Smooth muscle cell (in vitro differentiated cells): ENCODE measurements around the gene E2F3. TPM values are rescaled to one million over a fixed set of nuclear protein-coding genes. Genes with fewer than 3 reads are reported as not detected.
A peak's percentile ranks its signal among the peaks of the same experiment; 100 is the strongest.
"Not testable (repeated sequence)": the region's sequence is repeated elsewhere in the genome, so short reads cannot be mapped to it uniquely, and the experiment has no call there.

Experiments
- DNase-seq: peaks from one replicate; lab custom pipeline; 2025; ENCODE audit not compliant: unreplicated experiment; lab: John Stamatoyannopoulos, UW
- H2AFZ ChIP-seq: fragments of 200-600 bp; sonication (generic); 2 replicates; pipeline ENCODE4 v1.6.0; 2016; ENCODE audit warnings: antibody characterized with exemption, low read depth, mild to moderate bottlenecking
- H3F3A ChIP-seq: fragments of 200-600 bp; sonication (generic); 2 replicates; pipeline ENCODE4 v1.6.0; 2017; ENCODE audit warnings: antibody characterized with exemption, low read depth
- H3K27ac ChIP-seq: fragments of 200-600 bp; sonication (generic); 2 replicates; pipeline ENCODE4 v1.5.1; 2016; ENCODE audit warnings: low read depth, mild to moderate bottlenecking
- H3K27me3 ChIP-seq: fragments of 200-600 bp; sonication (generic); 2 replicates; pipeline ENCODE4 v1.6.1; 2016; ENCODE audit warnings: low read depth, mild to moderate bottlenecking
- H3K36me3 ChIP-seq: fragments of 200-600 bp; sonication (generic); 2 replicates; pipeline ENCODE4 v1.5.1; 2016; ENCODE audit warnings: low read depth
- H3K4me1 ChIP-seq: fragments of 200-600 bp; sonication (generic); 2 replicates; pipeline ENCODE4 v1.5.1; 2016; ENCODE audit warnings: low read depth
- H3K4me2 ChIP-seq: fragments of 200-600 bp; sonication (generic); 2 replicates; pipeline ENCODE4 v1.6.0; 2016; ENCODE audit warnings: mild to moderate bottlenecking
- H3K4me3 ChIP-seq: fragments of 200-600 bp; sonication (generic); 2 replicates; pipeline ENCODE4 v1.5.1; 2016; ENCODE audit warnings: mild to moderate bottlenecking
- H3K79me2 ChIP-seq: fragments of 200-600 bp; sonication (generic); 2 replicates; pipeline ENCODE4 v1.6.0; 2016; ENCODE audit warnings: low read depth, mild to moderate bottlenecking
- H3K9ac ChIP-seq: fragments of 200-600 bp; sonication (generic); 2 replicates; pipeline ENCODE4 v1.6.0; 2016; ENCODE audit warnings: low read depth
- H3K9me3 ChIP-seq: fragments of 200-600 bp; sonication (generic); replicated peaks from 2 replicates; pipeline ENCODE4 v1.5.1; 2016; ENCODE audit warnings: low read depth
- H4K20me1 ChIP-seq: fragments of 200-600 bp; sonication (generic); 2 replicates; pipeline ENCODE4 v1.6.0; 2016; ENCODE audit warnings: low read depth
- WGBS: methylation state at CpG from one replicate; pipeline ENCODE4 v1.1.7; 2016; ENCODE audit warnings: low lambda C conversion rate; 5-methylcytosine and 5-hydroxymethylcytosine counted together
- polyA plus RNA-seq: library from polyadenylated mRNA; unstranded; fragments of >200 nt; fragmentation: Nextera tagmentation; extraction: Ambion mirVana; gene quantifications from 2 replicates; pipeline ENCODE4 v1.2.1, GENCODE V29; 2016
- total RNA-seq: library from RNA; depleted of rRNA; stranded (reverse); fragments of >200 nt; gene quantifications from 2 replicates; pipeline ENCODE4 v1.2.3, GENCODE V29; 2014
- TF ChIP-seq, protein P1 (sequence below): fragments of 200-600 bp; sonication (generic); IDR thresholded peaks from 2 replicates; pipeline ENCODE4 v1.5.1; 2017; ENCODE audit warnings: borderline replicate concordance, mild to moderate bottlenecking, antibody characterized with exemption; ENCODE audit not compliant: insufficient read depth, poor library complexity, severe bottlenecking

E2F3 gene
- total and polyA plus RNA-seq, 2 experiments from 2014 or later = 7.9 to 12.6 TPM

DNA sequence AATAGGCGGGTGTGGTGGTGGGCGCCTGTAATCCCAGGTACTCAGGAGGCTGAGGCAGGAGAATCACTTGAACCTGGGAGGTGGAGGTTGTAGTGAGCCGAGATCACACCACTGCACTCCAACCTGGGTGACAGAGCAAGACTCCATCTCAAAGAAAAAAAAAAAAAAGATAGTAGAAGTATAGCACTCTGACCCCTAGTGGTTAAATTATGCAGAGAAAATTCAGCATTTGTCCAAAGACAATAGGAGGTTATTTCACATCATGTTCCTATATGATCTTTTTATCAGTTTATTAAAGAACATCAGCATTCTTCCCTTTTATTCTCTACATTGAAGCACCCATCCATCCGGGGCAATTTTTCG lies 127.4 kb downstream of the E2F3 start:
- not testable (repeated sequence) for H2AFZ ChIP-seq, H4K20me1 ChIP-seq, H3K4me1 ChIP-seq, DNase-seq, H3K27ac ChIP-seq, H3K9ac ChIP-seq, H3K4me2 ChIP-seq, H3K79me2 ChIP-seq, H3K27me3 ChIP-seq, H3K36me3 ChIP-seq, H3K9me3 ChIP-seq, H3K4me3 ChIP-seq, H3F3A ChIP-seq
- TF ChIP-seq, protein P1, sequence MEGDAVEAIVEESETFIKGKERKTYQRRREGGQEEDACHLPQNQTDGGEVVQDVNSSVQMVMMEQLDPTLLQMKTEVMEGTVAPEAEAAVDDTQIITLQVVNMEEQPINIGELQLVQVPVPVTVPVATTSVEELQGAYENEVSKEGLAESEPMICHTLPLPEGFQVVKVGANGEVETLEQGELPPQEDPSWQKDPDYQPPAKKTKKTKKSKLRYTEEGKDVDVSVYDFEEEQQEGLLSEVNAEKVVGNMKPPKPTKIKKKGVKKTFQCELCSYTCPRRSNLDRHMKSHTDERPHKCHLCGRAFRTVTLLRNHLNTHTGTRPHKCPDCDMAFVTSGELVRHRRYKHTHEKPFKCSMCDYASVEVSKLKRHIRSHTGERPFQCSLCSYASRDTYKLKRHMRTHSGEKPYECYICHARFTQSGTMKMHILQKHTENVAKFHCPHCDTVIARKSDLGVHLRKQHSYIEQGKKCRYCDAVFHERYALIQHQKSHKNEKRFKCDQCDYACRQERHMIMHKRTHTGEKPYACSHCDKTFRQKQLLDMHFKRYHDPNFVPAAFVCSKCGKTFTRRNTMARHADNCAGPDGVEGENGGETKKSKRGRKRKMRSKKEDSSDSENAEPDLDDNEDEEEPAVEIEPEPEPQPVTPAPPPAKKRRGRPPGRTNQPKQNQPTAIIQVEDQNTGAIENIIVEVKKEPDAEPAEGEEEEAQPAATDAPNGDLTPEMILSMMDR = peak; percentile 41
- WGBS = 39% methylated on average over 5 of the region's 5 CpGs

DNA sequence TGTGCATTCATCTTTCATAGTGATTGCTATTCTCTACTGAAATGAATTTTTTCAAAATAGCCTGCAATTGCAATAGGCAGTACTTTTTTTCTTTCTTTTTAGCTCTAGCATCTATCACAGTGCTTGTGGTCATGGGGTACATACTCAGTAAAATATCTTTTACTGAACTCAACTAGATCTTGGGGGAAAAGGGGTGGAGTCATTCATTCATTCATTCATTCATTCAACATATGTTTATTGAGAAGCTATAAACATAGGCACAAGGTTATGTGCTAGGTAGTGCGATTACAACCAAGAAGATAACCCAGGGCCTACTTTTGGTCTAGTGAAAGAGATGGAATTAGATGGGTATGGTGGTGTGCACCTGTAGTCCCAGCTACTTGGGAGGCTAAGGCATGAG lies 131.2 kb downstream of the E2F3 start:
- Histone ChIP-seq H3K9ac (no peak overlapping the region), H2AFZ (no peak overlapping the region), H3K4me3 (no peak overlapping the region), H3K27ac (no peak overlapping the region), H3K36me3 (no peaks in the 10 kb centered on the region), H3K4me2 (no peak overlapping the region), H3K9me3 (no peaks in the 10 kb centered on the region), H3F3A (no peaks in the 10 kb centered on the region), H3K27me3 (no peaks in the 10 kb centered on the region), H3K79me2 (peaks cover 14% of the 10 kb centered on the region), H4K20me1 (no peaks in the 10 kb centered on the region), H3K4me1 (peaks cover 11% of the 10 kb centered on the region)
- TF ChIP-seq, protein P1 = no peak
- 100% methylated on average over 1 of the region's 1 CpG for WGBS
- no peak for DNase-seq

DNA sequence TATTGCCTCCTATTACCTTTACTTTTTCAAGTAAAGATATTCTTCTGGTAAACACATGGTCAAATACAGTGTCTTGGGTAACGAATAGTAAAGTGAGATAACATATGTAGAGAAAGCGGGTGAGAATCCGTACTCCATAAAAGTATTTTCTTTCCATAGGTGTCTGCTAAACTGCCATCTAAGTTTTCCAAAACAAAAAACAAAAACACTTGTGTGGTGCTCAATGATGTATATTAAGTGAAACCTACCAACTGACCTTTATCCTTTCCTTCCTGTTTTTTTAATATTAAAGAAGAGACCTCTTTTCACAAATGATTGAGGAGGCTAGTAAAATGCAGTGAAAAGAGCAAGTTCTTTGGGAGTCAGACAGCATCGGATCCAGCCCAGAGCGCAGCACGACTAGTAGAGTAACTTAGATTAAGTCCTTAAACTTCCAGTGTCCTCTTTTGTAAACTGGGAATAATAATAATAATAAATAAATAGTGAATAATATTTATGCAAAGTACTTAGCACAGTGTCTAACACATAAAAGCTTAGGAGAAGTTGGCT lies 132.1 kb downstream of the E2F3 start:
- WGBS = 56% methylated on average over 6 of the region's 6 CpGs
- peaks cover 17% of the 10 kb centered on the region for H3K4me1 ChIP-seq
- TF ChIP-seq, protein P1 = no peak
- no peak for DNase-seq
- no peaks in the 10 kb centered on the region for H3F3A ChIP-seq
- peak overlapping the region; percentile 87 for H3K4me3 ChIP-seq
- H4K20me1 ChIP-seq = no peaks in the 10 kb centered on the region
- H3K9me3 ChIP-seq = no peaks in the 10 kb centered on the region
- H3K27ac ChIP-seq = peak overlapping the region; percentile 83
- H3K27me3 ChIP-seq = no peaks in the 10 kb centered on the region
- no peaks in the 10 kb centered on the region for H3K36me3 ChIP-seq
- peak overlapping the region; percentile 89 for H3K4me2 ChIP-seq
- peak overlapping the region; percentile 85 for H3K9ac ChIP-seq
- peak overlapping the region; percentile 90 for H2AFZ ChIP-seq
- peaks cover 15% of the 10 kb centered on the region for H3K79me2 ChIP-seq
